Parathyroid adenoma (tissue), 2 donors: Measurements from ENCODE around the gene DCDC1.

Experiments
- H2AFZ ChIP-seq: fragments of 300-600 bp; sonication (generic); one replicate; pipeline ENCODE4 v1.7.0; 2017; ENCODE audit warnings: antibody characterized with exemption, mild to moderate bottlenecking
- H3K27ac ChIP-seq: fragments of 300-600 bp; sonication (generic); one replicate; pipeline ENCODE4 v1.7.0; 2017
- H3K27me3 ChIP-seq: fragments of 300-600 bp; sonication (generic); one replicate; pipeline ENCODE4 v1.7.0; 2017; ENCODE audit warnings: low read length; ENCODE audit not compliant: control insufficient read depth, insufficient read depth
- H3K36me3 ChIP-seq: fragments of 300-600 bp; sonication (generic); one replicate; pipeline ENCODE4 v1.7.0; 2017; ENCODE audit warnings: low read length; ENCODE audit not compliant: control insufficient read depth, insufficient read depth
- H3K4me1 ChIP-seq: fragments of 300-600 bp; sonication (generic); one replicate; pipeline ENCODE4 v1.7.0; 2017; ENCODE audit warnings: control low read depth
- H3K4me2 ChIP-seq: fragments of 300-600 bp; sonication (generic); one replicate; pipeline ENCODE4 v1.7.0; 2017; ENCODE audit warnings: low read length
- H3K4me3 ChIP-seq: fragments of 300-600 bp; sonication (generic); one replicate; pipeline ENCODE4 v1.7.0; 2017; ENCODE audit warnings: low read depth, low read length
- H3K79me2 ChIP-seq: fragments of 300-600 bp; sonication (generic); one replicate; pipeline ENCODE4 v1.7.0; 2017; ENCODE audit warnings: control low read depth
- H3K9ac ChIP-seq: fragments of 300-600 bp; sonication (generic); one replicate; pipeline ENCODE4 v1.7.0; 2017; ENCODE audit warnings: mild to moderate bottlenecking
- H3K9me3 ChIP-seq: fragments of 300-600 bp; sonication (generic); one replicate; pipeline ENCODE4 v1.7.0; 2017; ENCODE audit warnings: low read length; ENCODE audit not compliant: control insufficient read depth
- CTCF ChIP-seq: fragments of 300-600 bp; sonication (generic); IDR thresholded peaks from one replicate; pipeline ENCODE4 v1.7.0; 2017; ENCODE audit warnings: antibody characterized with exemption, mild to moderate bottlenecking
- donor health status: primary hyperparathyroidism.

Gene DCDC1

GRCh38 chr11:30852645-30853044 lies 516.9 kb downstream of the DCDC1 start:
- Histone ChIP-seq H3K9ac (no peak overlapping the region), H3K4me2 (no peak overlapping the region), H2AFZ (no peak overlapping the region), H3K4me1 (no peaks in the 10 kb centered on the region), H3K79me2 (no peaks in the 10 kb centered on the region), H3K4me3 (no peak overlapping the region), H3K27me3 (no peaks in the 10 kb centered on the region), H3K27ac (no peak overlapping the region), H3K9me3 (no peaks in the 10 kb centered on the region), H3K36me3 (no peaks in the 10 kb centered on the region)
- TF ChIP-seq CTCF, result no peak

GRCh38 chr11:30852091-30852490 lies 517.4 kb downstream of the DCDC1 start:
- Histone ChIP-seq H2AFZ (no peak overlapping the region), H3K4me1 (no peaks in the 10 kb centered on the region), H3K4me3 (no peak overlapping the region), H3K79me2 (no peaks in the 10 kb centered on the region), H3K9me3 (no peaks in the 10 kb centered on the region), H3K27me3 (no peaks in the 10 kb centered on the region), H3K4me2 (no peak overlapping the region), H3K36me3 (no peaks in the 10 kb centered on the region), H3K9ac (no peak overlapping the region), H3K27ac (no peak overlapping the region)
- TF ChIP-seq CTCF, result no peak

GRCh38 chr11:30837252-30837651 lies 532.3 kb downstream of the DCDC1 start:
- no peaks in the 10 kb centered on the region for H3K4me1 ChIP-seq
- H3K4me2 ChIP-seq, result no peak overlapping the region
- no peak overlapping the region for H3K27ac ChIP-seq
- H3K9me3 ChIP-seq, result no peaks in the 10 kb centered on the region
- H2AFZ ChIP-seq, result no peak overlapping the region
- H3K79me2 ChIP-seq, result no peaks in the 10 kb centered on the region
- no peaks in the 10 kb centered on the region for H3K36me3 ChIP-seq
- no peak overlapping the region for H3K4me3 ChIP-seq
- no peaks in the 10 kb centered on the region for H3K27me3 ChIP-seq
- no peak overlapping the region for H3K9ac ChIP-seq
- no peak for TF ChIP-seq CTCF

- Histone ChIP-seq H3K4me1 (no peaks in the 10 kb centered on the region), H3K27me3 (no peaks in the 10 kb centered on the region)
Measured at GRCh38 chr11:30832831-30833230, 536.7 kb downstream of the DCDC1 start.

More at GRCh38 chr11:30832831-30833230, 536.7 kb downstream of the DCDC1 start:
- H3K4me2 ChIP-seq, result no peak overlapping the region
- no peak overlapping the region for H3K4me3 ChIP-seq
- TF ChIP-seq CTCF, result no peak
- H2AFZ ChIP-seq, result no peak overlapping the region
- H3K9ac ChIP-seq, result no peak overlapping the region
- H3K9me3 ChIP-seq, result no peaks in the 10 kb centered on the region
- H3K36me3 ChIP-seq, result no peaks in the 10 kb centered on the region
- H3K79me2 ChIP-seq, result no peaks in the 10 kb centered on the region
- H3K27ac ChIP-seq, result no peak overlapping the region
